ENCODE data around the gene PRKAG2. TPM values are rescaled to one million over a fixed set of nuclear protein-coding genes. Genes with fewer than 3 reads are reported as not detected.

The PRKAG2 gene
- total RNA-seq, 1 experiment from 2014 or later: 23.9 TPM

DNA sequence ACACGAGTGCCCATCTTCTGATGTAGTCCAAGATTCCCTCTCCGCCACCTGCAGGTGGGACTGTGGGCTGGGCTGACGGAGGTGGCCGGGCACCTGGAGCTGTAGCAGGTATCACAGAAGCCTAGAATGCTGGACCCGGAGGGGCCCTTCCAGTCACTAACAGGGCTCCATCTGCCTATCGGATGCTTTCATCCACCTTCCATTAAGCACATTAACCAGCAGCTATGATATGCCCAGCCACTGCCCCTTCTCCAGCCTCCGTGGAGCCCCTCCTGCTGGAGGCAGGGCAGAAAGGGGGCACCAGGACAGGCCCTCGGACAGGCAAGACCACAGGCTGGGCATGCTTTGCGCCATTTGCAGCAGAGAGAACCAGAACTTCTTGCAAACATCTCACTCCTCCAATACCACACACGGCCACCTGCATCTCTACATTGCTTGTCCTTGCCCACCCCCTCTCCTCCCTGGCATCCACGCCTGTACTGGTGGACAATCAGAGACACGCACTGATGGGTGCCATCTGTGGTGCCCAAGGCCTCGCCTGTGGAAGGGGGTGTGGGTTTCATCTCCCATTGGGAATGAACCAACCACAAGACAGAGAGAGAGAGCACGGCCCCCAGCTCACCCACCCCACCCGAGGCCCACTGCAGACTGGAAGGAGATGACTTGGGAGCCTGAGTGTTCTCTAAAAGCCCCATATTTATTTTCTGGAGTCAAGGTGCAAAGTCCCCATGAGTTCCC, 16.8 kb downstream of the PRKAG2 start:
- Histone ChIP-seq H3K27ac (ENCODE audit: low read length) (no peak overlapping the region), H3K9ac (ENCODE audit: low read length) (no peak overlapping the region), H4K20me1 (ENCODE audit: low read length) (no peaks in the 10 kb centered on the region), H3K9me3 (ENCODE audit: low read length) (no peaks in the 10 kb centered on the region), H3K9me2 (replicated peaks; ENCODE audit: low read length) (no peaks in the 10 kb centered on the region), H3K4me3 (ENCODE audit: low read length) (no peak overlapping the region), H3K4me1 (ENCODE audit: insufficient read depth, low read length) (peaks cover 8% of the 10 kb centered on the region; the same call in 1 of the 2 replicates), H3F3A (ENCODE audit: low read length, unreplicated experiment) (no peaks in the 10 kb centered on the region), H3K4me2 (ENCODE audit: low read length) (no peak overlapping the region), H3K79me2 (ENCODE audit: low read length) (no peaks in the 10 kb centered on the region), H3K36me3 (ENCODE audit: low read depth, low read length) (no peaks in the 10 kb centered on the region), H3K27me3 (ENCODE audit: low read length) (no peaks in the 10 kb centered on the region), H2AFZ (ENCODE audit: low read length) (no peak overlapping the region)
- ATAC-seq: no peak
- ChIA-PET CTCF (no interaction called here), POLR2A (ENCODE audit: unreplicated experiment) (no interaction called here)
- DNase-seq: no peak
- intact Hi-C loops (cut with micrococcal nuclease): loop anchor here (5.0 kb wide), 1 partner anchor 78 kb away; no protein-coding TSS in a partner anchor
- BruUV-seq (replicated peaks): no TSS peak
- TF ChIP-seq, protein P1, sequence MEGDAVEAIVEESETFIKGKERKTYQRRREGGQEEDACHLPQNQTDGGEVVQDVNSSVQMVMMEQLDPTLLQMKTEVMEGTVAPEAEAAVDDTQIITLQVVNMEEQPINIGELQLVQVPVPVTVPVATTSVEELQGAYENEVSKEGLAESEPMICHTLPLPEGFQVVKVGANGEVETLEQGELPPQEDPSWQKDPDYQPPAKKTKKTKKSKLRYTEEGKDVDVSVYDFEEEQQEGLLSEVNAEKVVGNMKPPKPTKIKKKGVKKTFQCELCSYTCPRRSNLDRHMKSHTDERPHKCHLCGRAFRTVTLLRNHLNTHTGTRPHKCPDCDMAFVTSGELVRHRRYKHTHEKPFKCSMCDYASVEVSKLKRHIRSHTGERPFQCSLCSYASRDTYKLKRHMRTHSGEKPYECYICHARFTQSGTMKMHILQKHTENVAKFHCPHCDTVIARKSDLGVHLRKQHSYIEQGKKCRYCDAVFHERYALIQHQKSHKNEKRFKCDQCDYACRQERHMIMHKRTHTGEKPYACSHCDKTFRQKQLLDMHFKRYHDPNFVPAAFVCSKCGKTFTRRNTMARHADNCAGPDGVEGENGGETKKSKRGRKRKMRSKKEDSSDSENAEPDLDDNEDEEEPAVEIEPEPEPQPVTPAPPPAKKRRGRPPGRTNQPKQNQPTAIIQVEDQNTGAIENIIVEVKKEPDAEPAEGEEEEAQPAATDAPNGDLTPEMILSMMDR (conservative IDR thresholded peaks at IDR 0.05; ENCODE audit: low read depth, low read length): no peak
- TF ChIP-seq EZH2phosphoT487 (IDR thresholded peaks at IDR 0.05; ENCODE audit: borderline replicate concordance, low read length) (no peak), EZH2 (IDR thresholded peaks at IDR 0.05; ENCODE audit: low read length, unreplicated experiment) (no peak)

DNA sequence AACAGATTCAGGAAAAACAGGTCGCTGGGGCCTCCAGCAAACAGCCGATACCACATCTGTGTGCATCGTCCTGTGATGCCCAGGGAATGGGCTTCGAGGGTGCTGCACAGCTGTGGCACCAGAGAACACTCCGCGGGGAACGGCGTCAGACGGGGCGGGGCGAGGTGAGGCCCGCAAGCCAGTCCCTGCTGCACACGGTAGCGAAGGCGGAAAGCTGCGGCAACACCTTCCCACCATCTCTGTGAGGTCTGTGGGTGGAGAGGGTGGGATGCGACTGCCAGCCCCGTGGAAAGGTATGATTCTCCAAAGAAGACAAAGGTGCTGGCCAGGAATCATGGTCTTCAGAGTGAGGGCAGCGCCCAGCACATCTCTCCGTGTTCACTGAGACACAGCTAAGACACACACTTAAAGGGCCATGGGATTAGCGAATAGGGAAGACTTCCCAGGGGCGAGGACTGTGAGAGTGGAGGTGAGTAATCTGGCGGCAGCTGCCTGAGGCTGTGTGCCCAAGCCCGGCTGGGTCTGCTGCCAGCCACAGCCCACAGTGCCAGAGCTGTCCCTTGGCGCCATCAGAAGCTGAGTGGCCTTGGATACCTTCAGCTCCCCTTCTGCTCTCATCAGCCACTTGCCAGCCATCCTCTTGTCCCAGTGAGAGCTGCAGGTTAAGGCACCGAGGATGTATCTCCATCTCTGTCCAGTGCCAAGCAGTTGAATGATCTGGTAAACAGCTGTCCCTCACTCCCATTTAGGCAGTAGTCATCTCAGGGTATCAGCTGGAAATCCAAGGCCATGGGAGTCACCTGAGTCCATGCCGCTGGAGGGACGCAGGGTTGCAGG, 17.6 kb downstream of the PRKAG2 start:
- Histone ChIP-seq H3K27me3 (ENCODE audit: low read length) (no peaks in the 10 kb centered on the region), H4K20me1 (ENCODE audit: low read length) (no peaks in the 10 kb centered on the region), H3K4me3 (ENCODE audit: low read length) (no peak overlapping the region), H3K9me3 (ENCODE audit: low read length) (no peaks in the 10 kb centered on the region), H3K27ac (ENCODE audit: low read length) (no peak overlapping the region), H3K79me2 (ENCODE audit: low read length) (no peaks in the 10 kb centered on the region), H3K4me1 (ENCODE audit: insufficient read depth, low read length) (peaks cover 8% of the 10 kb centered on the region; the same call in 1 of the 2 replicates), H2AFZ (ENCODE audit: low read length) (no peak overlapping the region), H3K36me3 (ENCODE audit: low read depth, low read length) (no peaks in the 10 kb centered on the region), H3K9me2 (replicated peaks; ENCODE audit: low read length) (no peaks in the 10 kb centered on the region), H3K9ac (ENCODE audit: low read length) (no peak overlapping the region), H3F3A (ENCODE audit: low read length, unreplicated experiment) (no peaks in the 10 kb centered on the region), H3K4me2 (ENCODE audit: low read length) (no peak overlapping the region)
- intact Hi-C loops (cut with micrococcal nuclease): loop anchor here (5.0 kb wide), 1 partner anchor 77 kb away; no protein-coding TSS in a partner anchor
- ChIA-PET CTCF (no interaction called here), POLR2A (ENCODE audit: unreplicated experiment) (no interaction called here)
- no peak for TF ChIP-seq EZH2phosphoT487 (IDR thresholded peaks at IDR 0.05; ENCODE audit: borderline replicate concordance, low read length)
- no peak for TF ChIP-seq EZH2 (IDR thresholded peaks at IDR 0.05; ENCODE audit: low read length, unreplicated experiment)
- TF ChIP-seq, protein P1 (conservative IDR thresholded peaks at IDR 0.05; ENCODE audit: low read depth, low read length): no peak
- ATAC-seq: peak; percentile 75
- DNase-seq: peak; percentile 54
- no TSS peak for BruUV-seq (replicated peaks)

Measured in PC-3 (cell line).